GM12873 (cell line): ENCODE measurements around the gene C10orf67.
A peak's percentile ranks its signal among the peaks of the same experiment; 100 is the strongest.

Experiments
- TF ChIP-seq, protein P1 (sequence below): IDR thresholded peaks from 2 replicates; pipeline ENCODE4 v1.5.1; 2012; ENCODE audit warnings: low read depth, mild to moderate bottlenecking, moderate library complexity, low read length, control low read depth; ENCODE audit not compliant: insufficient read depth; ENCODE audit errors: missing control alignments

Gene C10orf67

GRCh38 chr10:23293145-23293724 lies 51.4 kb downstream of the C10orf67 start:
- TF ChIP-seq, protein P1, sequence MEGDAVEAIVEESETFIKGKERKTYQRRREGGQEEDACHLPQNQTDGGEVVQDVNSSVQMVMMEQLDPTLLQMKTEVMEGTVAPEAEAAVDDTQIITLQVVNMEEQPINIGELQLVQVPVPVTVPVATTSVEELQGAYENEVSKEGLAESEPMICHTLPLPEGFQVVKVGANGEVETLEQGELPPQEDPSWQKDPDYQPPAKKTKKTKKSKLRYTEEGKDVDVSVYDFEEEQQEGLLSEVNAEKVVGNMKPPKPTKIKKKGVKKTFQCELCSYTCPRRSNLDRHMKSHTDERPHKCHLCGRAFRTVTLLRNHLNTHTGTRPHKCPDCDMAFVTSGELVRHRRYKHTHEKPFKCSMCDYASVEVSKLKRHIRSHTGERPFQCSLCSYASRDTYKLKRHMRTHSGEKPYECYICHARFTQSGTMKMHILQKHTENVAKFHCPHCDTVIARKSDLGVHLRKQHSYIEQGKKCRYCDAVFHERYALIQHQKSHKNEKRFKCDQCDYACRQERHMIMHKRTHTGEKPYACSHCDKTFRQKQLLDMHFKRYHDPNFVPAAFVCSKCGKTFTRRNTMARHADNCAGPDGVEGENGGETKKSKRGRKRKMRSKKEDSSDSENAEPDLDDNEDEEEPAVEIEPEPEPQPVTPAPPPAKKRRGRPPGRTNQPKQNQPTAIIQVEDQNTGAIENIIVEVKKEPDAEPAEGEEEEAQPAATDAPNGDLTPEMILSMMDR = peak; percentile 78

- TF ChIP-seq, protein P1 = no peak
Measured at GRCh38 chr10:23291551-23292334, 52.9 kb downstream of the C10orf67 start.

GRCh38 chr10:23284674-23285335 lies 59.8 kb downstream of the C10orf67 start:
- TF ChIP-seq, protein P1 = no peak

DNA sequence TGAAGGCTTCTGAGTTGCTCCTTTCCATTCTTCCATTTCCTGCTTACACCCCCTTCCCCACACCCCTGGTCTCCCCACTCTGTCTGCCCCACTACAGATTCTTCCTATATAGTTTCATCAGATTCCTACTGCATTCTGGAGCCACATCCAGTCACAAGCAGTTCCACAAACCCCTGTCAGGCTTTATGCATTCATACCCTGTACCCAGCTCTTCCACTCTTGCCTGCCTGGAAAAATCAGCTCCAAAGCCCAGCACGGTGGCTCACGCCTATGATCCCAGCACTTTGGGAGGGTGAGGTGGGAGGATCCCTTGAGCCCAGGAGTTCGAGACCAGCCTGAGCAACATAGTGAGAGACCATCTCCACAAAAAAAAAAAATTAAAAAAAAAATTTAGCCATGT lies 60.4 kb downstream of the C10orf67 start:
- TF ChIP-seq, protein P1 = no peak

DNA sequence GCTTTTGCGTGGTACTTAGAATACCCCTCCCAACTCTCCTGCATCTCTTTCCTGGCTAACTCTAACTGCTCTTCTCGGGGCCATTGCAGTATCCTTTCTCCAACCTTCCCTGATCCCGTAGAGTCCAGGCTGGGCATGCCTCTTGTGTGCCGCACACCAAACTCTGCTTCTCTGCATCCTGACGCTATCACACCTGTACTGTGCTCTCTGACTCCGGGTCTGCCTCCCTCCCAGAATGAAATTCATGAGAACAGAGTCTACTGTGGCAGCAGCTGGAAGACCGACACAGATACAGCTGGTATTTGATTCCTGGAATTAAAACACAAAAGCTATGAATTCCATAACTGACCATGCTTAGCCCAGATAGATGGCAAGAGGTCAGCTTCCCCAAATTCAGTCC lies 60.9 kb downstream of the C10orf67 start:
- TF ChIP-seq, protein P1 = no peak

DNA sequence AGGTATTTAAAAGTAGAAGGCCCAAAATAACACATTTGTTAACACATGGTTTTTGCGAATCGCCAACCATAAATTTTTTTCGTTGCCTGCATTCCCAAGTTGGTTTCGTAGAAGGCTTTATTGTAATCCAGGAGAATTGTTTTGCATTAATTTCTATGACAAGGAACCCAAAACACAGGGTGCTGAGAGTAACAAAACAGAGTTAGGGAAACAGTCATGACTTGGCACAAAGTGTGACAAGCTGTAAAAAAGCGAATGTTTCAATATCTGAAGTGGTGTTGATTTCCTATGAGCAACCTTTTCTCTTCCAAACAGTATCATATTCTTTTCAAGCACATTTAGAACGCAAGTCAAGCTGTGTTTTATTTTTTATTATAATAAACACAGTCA lies 63.6 kb downstream of the C10orf67 start:
- TF ChIP-seq, protein P1 = no peak

DNA sequence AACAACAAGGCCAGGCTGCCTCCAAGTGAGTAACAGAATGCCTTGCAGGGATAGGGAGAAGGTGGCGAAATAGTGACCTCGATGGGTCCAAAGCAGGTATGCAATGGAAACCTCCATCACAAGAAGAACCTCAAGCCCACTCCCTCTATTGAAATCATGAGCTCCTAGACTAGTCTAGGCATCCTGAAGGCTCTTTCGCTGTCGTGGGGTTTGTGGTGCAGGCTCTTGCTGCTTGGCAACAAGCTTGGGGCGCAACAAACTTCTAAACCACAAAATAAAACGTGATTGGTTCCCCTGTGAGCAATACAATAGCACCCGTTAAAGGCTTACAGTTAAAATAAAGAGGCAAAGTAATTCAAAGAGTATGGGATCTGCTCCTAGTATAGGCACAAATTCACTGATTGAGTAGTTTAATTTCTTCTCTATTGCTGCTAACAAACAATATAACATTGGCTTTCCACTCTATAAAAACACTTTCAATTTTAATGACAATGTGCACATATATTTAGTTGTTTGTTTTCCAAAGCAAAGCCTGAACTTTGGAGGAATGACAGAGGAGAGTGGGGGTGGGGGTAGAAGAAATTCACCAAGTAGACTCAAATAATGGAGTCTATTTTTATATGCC lies 64.1 kb downstream of the C10orf67 start:
- TF ChIP-seq, protein P1 = no peak
